Activated CD4-positive, alpha-beta T cell treated with anti-CD3 and anti-CD28 coated beads, Interleukin-2, amount 10 ng/mL, durations not matched to agents 7 days and 5 days (primary cell): ENCODE results near the gene UBE2D2. TPM values are rescaled to one million over a fixed set of nuclear protein-coding genes. Genes with fewer than 3 reads are reported as not detected.

ENCODE experiments used
- CTCF ChIA-PET: fragments of 350-600 bp; sonication (Branson Sonifier 250); formaldehyde crosslinking; loops from one replicate; lab custom pipeline; 2021; ENCODE audit warnings: antibody characterized with exemption; lab: Charles Lee
- POLR2A ChIA-PET: fragments of 350-600 bp; sonication (Branson Sonifier 250); formaldehyde crosslinking; loops from one replicate; lab custom pipeline; 2021; ENCODE audit warnings: antibody characterized with exemption; lab: Charles Lee
- DNase-seq: peaks from one replicate; pipeline ENCODE4 v3.0.0-alpha.2; 2020
- H3K27ac Mint-ChIP-seq: one replicate; pipeline ENCODE4 v1.8.0; 2021; ENCODE audit warnings: mild to moderate bottlenecking, moderate library complexity, mixed read lengths
- H3K27me3 Mint-ChIP-seq: one replicate; pipeline ENCODE4 v1.8.0; 2021; ENCODE audit warnings: mixed read lengths
- H3K36me3 Mint-ChIP-seq: one replicate; pipeline ENCODE4 v1.8.0; 2021; ENCODE audit warnings: low read depth, mixed read lengths
- H3K4me1 Mint-ChIP-seq: one replicate; pipeline ENCODE4 v1.8.0; 2021; ENCODE audit warnings: mixed read lengths
- H3K4me3 Mint-ChIP-seq: one replicate; pipeline ENCODE4 v1.8.0; 2021; ENCODE audit warnings: mild to moderate bottlenecking, moderate library complexity, mixed read lengths
- H3K9me3 Mint-ChIP-seq: one replicate; pipeline ENCODE4 v1.8.0; 2021; ENCODE audit warnings: mixed read lengths
- total RNA-seq, 2 experiments: library from RNA; stranded (reverse); gene quantifications; one replicate each; pipeline ENCODE4 v1.2.3, GENCODE V29; 2021

Gene UBE2D2
- total RNA-seq, 2 experiments from 2014 or later = 231 to 265 TPM

DNA sequence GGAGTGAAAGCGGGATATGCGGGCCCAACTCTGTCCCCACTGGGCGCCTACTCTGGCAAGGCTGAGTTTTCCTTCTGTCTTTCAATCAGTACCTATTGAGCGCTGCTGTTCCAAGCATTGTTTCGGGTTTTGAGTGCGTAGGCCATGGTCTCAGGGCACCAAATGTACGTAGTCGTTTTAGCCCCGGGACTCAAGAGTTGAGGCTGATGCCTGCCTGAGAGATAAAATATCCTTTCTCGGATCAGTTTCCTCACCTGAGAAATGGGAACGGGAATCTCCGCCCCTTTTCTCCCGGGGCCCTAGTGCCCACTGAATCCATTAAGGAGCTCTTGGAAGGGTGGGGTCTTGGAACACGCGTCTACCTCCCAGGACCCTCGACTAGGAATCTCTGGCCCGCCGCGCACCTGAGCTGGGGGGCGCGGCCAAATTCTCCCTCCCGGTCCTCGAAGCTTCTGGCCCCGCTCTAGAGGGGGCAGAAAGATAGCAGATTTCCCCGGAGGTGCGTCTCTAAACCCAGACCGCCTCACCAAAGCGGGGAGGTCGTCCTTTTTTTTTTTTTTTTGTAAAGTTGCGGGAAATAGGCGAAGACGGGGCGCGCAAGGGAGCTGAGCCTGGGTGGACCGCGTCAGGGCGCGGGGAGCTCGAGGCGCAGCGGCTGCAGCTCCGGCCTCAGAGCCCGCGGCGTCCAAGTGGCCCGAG, 86.5 kb downstream of the UBE2D2 start:
- Mint-ChIP-seq H3K27ac (no peak overlapping the region), H3K36me3 (no peaks in the 10 kb centered on the region), H3K4me3 (peak overlapping the region; percentile 46), H3K9me3 (no peaks in the 10 kb centered on the region), H3K4me1 (peaks cover 28% of the 10 kb centered on the region), H3K27me3 (peaks cover 66% of the 10 kb centered on the region)
- DNase-seq = no peak
- POLR2A ChIA-PET = no interaction called here
- CTCF ChIA-PET = interaction anchor here (0.5 to 1.7 kb wide), 8 partner anchors 9 to 1053 kb away, joined by 3 to 11 read pairs (median 3); partner anchors contain the start of gene ZMAT2

DNA sequence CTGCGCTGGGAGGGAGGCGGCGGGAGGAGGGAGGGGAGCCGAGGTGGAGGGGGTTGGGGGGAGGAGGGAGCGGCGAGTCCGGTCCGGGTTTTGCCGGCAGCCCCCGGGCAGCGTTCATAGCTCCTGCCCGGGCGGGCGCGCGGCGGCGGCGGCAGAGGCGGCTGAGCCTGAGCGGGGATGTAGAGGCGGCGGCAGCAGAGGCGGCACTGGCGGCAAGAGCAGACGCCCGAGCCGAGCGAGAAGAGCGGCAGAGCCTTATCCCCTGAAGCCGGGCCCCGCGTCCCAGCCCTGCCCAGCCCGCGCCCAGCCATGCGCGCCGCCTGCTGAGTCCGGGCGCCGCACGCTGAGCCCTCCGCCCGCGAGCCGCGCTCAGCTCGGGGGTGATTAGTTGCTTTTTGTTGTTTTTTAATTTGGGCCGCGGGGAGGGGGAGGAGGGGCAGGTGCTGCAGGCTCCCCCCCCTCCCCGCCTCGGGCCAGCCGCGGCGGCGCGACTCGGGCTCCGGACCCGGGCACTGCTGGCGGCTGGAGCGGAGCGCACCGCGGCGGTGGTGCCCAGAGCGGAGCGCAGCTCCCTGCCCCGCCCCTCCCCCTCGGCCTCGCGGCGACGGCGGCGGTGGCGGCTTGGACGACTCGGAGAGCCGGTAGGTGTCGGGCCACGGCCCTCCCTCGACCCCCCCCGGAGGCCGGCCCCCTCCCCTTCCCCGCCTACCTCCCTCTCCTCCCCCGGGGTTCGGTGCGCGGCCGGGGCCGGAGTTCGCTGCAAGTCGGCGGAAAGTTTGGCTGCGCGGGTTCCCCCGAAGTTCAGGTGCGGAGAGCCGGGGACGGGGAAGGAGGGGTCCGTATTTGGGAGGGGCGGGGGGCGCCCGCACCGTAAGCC, 87.3 kb downstream of the UBE2D2 start, which contains the start of gene CXXC5:
TSS of gene CXXC5 (plus strand) at position 145 of the 877 bp plus-strand sequence. CDS start 32,175 bp downstream, outside the sequence.
- peaks cover 73% of the 10 kb centered on the region for H3K27me3 Mint-ChIP-seq
- H3K4me1 Mint-ChIP-seq = peaks cover 32% of the 10 kb centered on the region

DNA sequence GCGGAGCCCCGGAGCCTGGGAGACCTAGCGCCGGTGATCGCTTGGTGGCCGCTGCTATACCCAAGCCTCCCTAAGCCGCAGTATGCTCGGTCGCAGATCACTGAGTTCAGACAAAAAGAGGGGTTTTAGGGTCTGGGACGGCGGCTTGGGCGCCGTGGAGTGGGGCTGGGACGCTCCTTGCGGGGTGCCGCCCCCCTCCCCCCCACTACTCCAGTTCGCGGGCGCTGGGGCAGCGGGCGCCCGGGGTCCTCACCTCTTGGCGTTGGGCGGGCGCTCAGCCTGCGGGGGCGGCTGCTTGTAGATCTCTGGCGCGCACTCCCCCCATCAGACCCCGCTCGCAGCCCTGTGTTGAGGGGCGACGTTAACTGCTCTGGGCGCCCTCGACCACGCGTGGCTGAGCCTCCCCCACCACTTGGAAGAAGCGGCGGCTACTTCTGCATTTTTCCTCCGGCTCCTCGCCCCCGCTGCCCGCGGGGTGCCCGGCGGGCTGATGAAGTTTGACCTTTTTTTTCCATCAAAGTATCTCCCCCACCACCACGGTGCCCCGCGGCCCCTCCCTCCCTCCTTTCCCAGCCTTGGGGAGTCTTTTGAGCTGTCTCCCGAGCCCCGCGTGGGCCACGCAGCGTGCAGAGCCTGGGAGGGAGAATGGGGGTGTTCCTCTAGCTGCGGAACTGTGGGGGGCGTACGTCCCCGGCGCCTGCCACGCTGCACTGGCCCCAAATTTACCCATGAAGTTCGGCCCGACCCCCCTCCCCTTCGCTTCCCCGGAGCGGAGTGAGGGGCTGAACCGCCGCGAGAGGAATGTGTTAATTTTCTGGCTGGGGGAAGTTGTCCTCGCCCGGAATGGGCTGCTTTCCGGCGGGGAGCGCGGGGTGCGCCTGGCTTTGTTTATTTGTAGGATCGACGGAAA, 88.2 kb downstream of the UBE2D2 start:
- H3K27me3 Mint-ChIP-seq = peaks cover 79% of the 10 kb centered on the region
- H3K4me3 Mint-ChIP-seq = peak overlapping the region; percentile 59
- no peaks in the 10 kb centered on the region for H3K9me3 Mint-ChIP-seq
- H3K36me3 Mint-ChIP-seq = no peaks in the 10 kb centered on the region
- DNase-seq = no peak
- ChIA-PET CTCF (interaction anchor here (1.0 to 1.8 kb wide), 3 partner anchors 16 to 117 kb away, joined by 3 to 5 read pairs (median 4); no protein-coding TSS in a partner anchor), POLR2A (no interaction called here)
- peaks cover 32% of the 10 kb centered on the region for H3K4me1 Mint-ChIP-seq
- H3K27ac Mint-ChIP-seq = no peak overlapping the region

More for the DNA sequence above, 87.3 kb downstream of the UBE2D2 start, which contains the start of gene CXXC5:
- ChIA-PET CTCF (interaction anchor here (0.5 to 1.7 kb wide), 8 partner anchors 10 to 1052 kb away, joined by 3 to 11 read pairs (median 3); partner anchors contain the start of gene ZMAT2), POLR2A (no interaction called here)
- no peaks in the 10 kb centered on the region for H3K36me3 Mint-ChIP-seq
- H3K27ac Mint-ChIP-seq = no peak within 1 kb of the TSS
- no peaks in the 10 kb centered on the region for H3K9me3 Mint-ChIP-seq
- H3K4me3 Mint-ChIP-seq = peak within 1 kb of the TSS; percentile 50
- DNase-seq = peak; percentile 50

DNA sequence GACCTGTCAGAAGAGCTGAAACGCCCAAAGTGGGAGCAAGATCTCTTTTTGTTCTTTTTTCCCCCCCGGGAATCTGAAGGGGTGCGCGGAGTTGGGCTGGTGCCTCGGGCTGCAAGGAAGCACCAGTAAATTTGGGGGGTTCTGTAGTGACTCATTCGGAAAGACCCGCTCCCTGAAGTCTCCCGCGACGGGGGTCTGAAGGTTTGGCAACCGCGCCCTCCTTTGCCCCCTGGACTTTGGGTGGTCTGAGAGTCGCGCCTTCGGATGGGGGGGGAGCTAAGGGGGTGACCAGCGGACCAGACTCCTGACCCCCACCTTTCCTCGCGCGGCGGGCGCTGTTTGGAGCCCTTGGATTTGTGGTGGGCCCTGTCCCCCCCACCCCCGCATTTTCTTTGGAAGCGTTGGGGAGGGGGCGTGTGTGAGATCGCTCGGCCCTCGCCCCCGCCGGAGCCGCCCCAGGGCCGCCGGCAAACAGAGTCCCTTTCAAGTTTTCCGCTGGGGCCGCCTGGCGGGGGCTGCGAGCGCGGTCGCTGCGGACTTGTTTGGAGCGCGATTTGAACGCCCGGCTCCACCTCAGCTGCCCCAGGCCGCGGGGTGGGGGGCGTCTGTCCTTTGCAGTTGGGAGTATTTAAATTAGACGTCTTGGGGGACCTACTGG, 89.0 kb downstream of the UBE2D2 start:
- no peak overlapping the region for H3K27ac Mint-ChIP-seq
- no peaks in the 10 kb centered on the region for H3K36me3 Mint-ChIP-seq
- H3K4me3 Mint-ChIP-seq = peak overlapping the region; percentile 59
- CTCF ChIA-PET = interaction anchor here (0.8 to 1.8 kb wide), 6 partner anchors 11 to 116 kb away, joined by 3 to 5 read pairs (median 4); no protein-coding TSS in a partner anchor
- POLR2A ChIA-PET = no interaction called here
- H3K4me1 Mint-ChIP-seq = peaks cover 32% of the 10 kb centered on the region
- DNase-seq = no peak
- H3K9me3 Mint-ChIP-seq = no peaks in the 10 kb centered on the region
- H3K27me3 Mint-ChIP-seq = peaks cover 78% of the 10 kb centered on the region

DNA sequence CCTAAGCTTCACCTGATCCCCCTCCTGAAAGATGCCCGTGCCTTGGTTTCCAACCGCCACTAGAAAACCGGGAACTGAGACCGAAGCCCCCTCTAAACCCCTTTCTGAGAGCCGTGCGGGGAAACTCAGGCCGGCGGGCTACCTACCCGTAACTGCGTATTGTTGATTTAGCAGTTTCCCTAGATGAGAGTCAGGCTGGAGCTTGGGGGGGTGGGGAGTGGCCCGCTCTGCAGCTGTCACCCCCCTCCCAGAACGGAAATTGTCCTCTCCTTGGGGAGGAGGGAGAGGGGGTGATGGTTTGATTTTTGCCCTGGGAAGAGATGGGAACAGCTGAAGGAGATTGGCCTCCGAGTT, 89.5 kb downstream of the UBE2D2 start:
- no peaks in the 10 kb centered on the region for H3K9me3 Mint-ChIP-seq
- H3K36me3 Mint-ChIP-seq = no peaks in the 10 kb centered on the region
- peaks cover 74% of the 10 kb centered on the region for H3K27me3 Mint-ChIP-seq
- no peak overlapping the region for H3K27ac Mint-ChIP-seq
- no peak for DNase-seq
- no peak overlapping the region for H3K4me3 Mint-ChIP-seq
- H3K4me1 Mint-ChIP-seq = peaks cover 32% of the 10 kb centered on the region
- POLR2A ChIA-PET = no interaction called here
- CTCF ChIA-PET = interaction anchor here (0.8 to 1.8 kb wide), 6 partner anchors 10 to 115 kb away, joined by 3 to 5 read pairs (median 4); no protein-coding TSS in a partner anchor

DNA sequence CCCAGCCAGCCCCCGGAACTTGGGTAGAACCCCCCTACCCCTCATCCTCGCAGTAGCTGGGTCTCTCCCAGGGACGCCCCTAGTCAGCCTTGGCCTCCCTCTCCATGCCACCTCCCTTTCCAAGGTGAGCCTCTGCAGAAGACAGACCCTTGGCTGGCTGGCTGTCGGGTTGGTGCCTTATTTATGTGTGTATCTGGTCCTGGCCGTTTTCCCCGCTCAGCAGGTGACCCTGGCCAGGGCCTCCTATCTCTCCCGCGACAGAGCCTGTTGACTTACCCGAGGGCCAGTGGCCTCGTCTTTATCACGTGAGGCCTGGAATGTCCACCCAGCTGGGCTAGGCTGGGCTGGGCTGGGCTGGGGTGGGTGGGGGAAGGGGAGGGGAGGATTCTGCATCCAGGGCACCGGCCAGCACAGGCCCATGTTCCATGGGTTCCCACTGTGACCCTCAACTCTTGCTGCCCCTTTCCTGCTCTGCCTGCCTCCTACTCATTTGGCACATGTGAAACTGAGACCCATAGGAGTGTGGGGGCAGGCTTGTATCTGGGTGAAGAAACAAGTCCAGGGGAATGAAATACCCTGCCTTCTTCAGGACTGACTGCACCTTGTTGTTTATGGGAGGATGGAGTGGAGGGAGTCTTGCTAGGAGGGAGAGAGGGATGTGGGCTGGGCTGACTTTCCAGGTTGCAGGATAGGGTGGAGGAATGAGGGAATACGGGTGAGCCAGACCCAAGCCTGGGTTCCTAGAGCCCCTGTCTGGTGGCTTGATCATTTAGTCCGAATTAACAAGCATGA, 90.1 kb downstream of the UBE2D2 start:
- CTCF ChIA-PET = interaction anchor here (0.8 to 1.8 kb wide), 6 partner anchors 10 to 137 kb away, joined by 3 to 5 read pairs (median 3); no protein-coding TSS in a partner anchor
- DNase-seq = no peak
- H3K4me3 Mint-ChIP-seq = no peak overlapping the region
- POLR2A ChIA-PET = no interaction called here
- H3K9me3 Mint-ChIP-seq = no peaks in the 10 kb centered on the region
- no peak overlapping the region for H3K27ac Mint-ChIP-seq
- H3K4me1 Mint-ChIP-seq = peaks cover 32% of the 10 kb centered on the region
- no peaks in the 10 kb centered on the region for H3K36me3 Mint-ChIP-seq
- H3K27me3 Mint-ChIP-seq = peaks cover 70% of the 10 kb centered on the region

DNA sequence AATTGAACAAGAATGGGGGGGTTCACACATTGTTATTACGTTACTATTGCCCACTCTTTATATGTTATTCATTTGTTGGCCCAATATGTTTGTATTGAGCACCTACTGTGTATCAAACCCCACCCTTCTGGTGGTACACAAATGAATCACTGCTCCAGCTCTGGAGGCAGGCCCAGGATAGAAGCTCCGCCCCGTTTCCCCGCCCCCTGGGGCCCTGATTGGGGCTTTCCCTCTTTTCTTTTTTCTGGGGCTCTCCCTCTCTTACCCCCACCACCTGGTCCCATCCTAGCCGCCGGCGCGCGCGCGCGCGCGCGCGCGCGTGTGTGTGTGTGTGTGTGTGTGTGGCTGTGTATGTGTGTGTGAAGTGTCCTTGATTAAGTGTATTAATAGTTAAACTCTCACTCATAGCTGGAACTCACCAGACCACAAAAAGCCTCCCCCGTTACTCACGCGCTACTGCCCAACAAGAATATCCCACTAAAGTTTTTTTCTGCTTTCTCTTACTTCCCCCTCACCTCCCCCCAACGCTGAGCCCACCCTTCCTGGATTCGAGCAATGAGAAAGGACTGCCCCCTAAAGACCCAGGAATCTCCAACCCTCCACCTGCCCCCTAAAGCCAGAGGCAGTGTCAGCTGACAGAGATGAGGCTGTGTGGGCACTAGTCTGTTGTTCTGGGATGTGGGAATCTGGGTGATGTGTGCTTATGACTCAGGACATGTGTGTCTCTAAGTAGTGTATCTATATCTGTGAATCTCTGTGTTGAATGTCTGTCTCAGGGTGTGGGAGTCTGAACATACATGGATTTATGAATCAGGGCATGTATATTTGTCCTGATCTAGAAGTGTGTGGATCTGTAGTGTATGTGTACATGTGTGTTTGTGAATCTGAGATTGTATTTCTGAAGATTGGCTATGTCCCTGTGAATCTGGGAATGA, 91.0 kb downstream of the UBE2D2 start:
- CTCF ChIA-PET = interaction anchor here (1.2 to 2.3 kb wide), 3 partner anchors 13 to 136 kb away, joined by 3 to 7 read pairs (median 3); no protein-coding TSS in a partner anchor
- no peaks in the 10 kb centered on the region for H3K9me3 Mint-ChIP-seq
- H3K4me1 Mint-ChIP-seq = peaks cover 28% of the 10 kb centered on the region
- POLR2A ChIA-PET = interaction anchor here (0.6 kb wide), 1 partner anchor 111 kb away, joined by 3 read pairs; no protein-coding TSS in a partner anchor
- no peaks in the 10 kb centered on the region for H3K36me3 Mint-ChIP-seq
- H3K4me3 Mint-ChIP-seq = no peak overlapping the region
- peaks cover 61% of the 10 kb centered on the region for H3K27me3 Mint-ChIP-seq
- peak; percentile 53 for DNase-seq
- H3K27ac Mint-ChIP-seq = no peak overlapping the region

DNA sequence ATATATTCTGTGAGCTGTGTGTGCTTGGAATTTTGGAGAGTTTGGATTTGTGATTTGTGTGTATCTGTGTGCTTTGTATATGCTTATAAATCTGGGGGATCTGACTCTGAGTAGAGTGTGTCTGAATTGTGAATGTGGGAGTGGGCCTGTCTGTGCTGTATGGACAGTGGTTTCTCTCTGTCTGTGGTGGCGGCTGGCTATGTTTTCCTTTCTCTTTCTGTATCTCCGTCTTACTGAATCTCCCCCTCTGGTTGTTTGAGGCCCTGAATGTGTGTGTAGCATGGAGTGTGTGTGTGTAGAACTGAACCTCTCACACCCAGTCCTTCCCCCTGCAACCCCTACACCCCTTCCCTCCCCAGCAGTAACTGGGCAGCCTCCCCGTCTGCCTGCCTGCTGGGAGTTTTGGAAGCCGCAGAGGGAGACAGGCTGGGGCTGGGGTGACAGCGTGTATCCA, 91.7 kb downstream of the UBE2D2 start:
- Mint-ChIP-seq H3K36me3 (no peaks in the 10 kb centered on the region), H3K4me1 (peaks cover 29% of the 10 kb centered on the region), H3K27me3 (peaks cover 54% of the 10 kb centered on the region), H3K27ac (no peak overlapping the region), H3K4me3 (no peak overlapping the region), H3K9me3 (no peaks in the 10 kb centered on the region)
- ChIA-PET POLR2A (interaction anchor here (0.6 kb wide), 1 partner anchor 112 kb away, joined by 3 read pairs; no protein-coding TSS in a partner anchor), CTCF (interaction anchor here (1.3 to 2.3 kb wide), 2 partner anchors 14 to 112 kb away, joined by 3 to 7 read pairs; no protein-coding TSS in a partner anchor)
- DNase-seq = no peak

DNA sequence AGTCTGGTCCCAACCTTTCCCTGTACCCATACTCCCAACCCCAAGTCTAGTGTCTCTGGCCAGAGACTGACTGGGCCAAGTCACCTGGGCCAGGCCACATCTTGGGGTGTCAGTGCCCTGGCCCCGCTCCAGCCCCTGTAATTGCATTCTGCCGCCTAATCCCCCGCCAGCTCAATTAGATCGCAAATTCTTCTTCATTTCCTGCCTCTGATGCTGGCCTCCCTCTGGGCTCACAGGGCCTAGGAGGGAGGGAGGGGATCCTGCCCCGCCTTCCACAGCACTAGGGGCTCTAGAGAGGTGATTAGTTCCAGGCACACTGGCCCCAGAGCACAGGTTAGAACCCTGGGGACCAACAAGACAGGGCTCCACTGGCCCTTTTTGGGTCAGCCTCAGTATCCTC, 92.5 kb downstream of the UBE2D2 start:
- Mint-ChIP-seq H3K27ac (no peak overlapping the region), H3K9me3 (no peaks in the 10 kb centered on the region), H3K36me3 (no peaks in the 10 kb centered on the region), H3K4me3 (no peak overlapping the region), H3K27me3 (peaks cover 51% of the 10 kb centered on the region), H3K4me1 (peaks cover 33% of the 10 kb centered on the region)
- POLR2A ChIA-PET = no interaction called here
- no peak for DNase-seq
- CTCF ChIA-PET = interaction anchor here (1.2 to 2.3 kb wide), 3 partner anchors 10 to 112 kb away, joined by 3 to 7 read pairs (median 4); no protein-coding TSS in a partner anchor

DNA sequence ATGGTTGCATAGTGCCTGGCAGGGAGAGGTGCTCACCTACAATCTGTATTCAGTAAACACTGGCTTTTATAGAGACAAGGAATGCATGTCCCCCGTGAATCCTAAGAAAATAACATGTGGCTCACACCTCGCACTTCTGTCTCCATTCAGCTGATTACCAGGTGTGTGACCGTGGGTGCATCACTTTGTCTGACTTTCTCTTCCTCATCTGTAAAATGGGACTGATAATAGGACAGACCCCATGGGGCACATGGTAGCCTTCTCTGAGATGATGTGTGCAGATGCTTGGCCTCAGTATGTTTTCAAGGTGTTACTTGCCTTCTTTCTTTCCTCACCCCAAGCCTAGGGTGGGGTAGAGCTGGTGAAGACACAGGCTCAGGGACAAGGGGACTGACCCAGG, 93.3 kb downstream of the UBE2D2 start:
- H3K9me3 Mint-ChIP-seq = no peaks in the 10 kb centered on the region
- no peaks in the 10 kb centered on the region for H3K36me3 Mint-ChIP-seq
- H3K27ac Mint-ChIP-seq = no peak overlapping the region
- DNase-seq = no peak
- no peak overlapping the region for H3K4me3 Mint-ChIP-seq
- H3K27me3 Mint-ChIP-seq = peaks cover 48% of the 10 kb centered on the region
- POLR2A ChIA-PET = no interaction called here
- peaks cover 32% of the 10 kb centered on the region for H3K4me1 Mint-ChIP-seq
- CTCF ChIA-PET = interaction anchor here (0.6 to 1.6 kb wide), 6 partner anchors 10 to 131 kb away, joined by 3 to 4 read pairs (median 4); no protein-coding TSS in a partner anchor
